Uterus (tissue), 4 donors: Measurements from ENCODE around the gene BRSK2. TPM values are rescaled to one million over a fixed set of nuclear protein-coding genes. Genes with fewer than 3 reads are reported as not detected.
A peak's percentile ranks its signal among the peaks of the same experiment; 100 is the strongest.

ENCODE experiments used
- DNase-seq, 2 donors: peaks; one replicate each; pipeline ENCODE4 v3.0.0-alpha.2; 2019 to 2020
- H3K27ac ChIP-seq, 2 donors: fragments of 200-600 bp; sonication (generic); 1 replicate in 1 of 2; 2 replicates in 1 of 2; pipeline ENCODE4 v1.5.1; 2016 to 2018
- H3K27me3 ChIP-seq, 2 donors: fragments of 200-600 bp; sonication (generic); one replicate each; pipeline ENCODE4 v1.5.1; 2018 to 2019; ENCODE audit warnings: control low read depth in 1 of 2
- H3K36me3 ChIP-seq, 2 donors: fragments of 200-600 bp; sonication (generic); one replicate each; pipeline ENCODE4 v1.5.1; 2019; ENCODE audit warnings: control low read depth in 1 of 2
- H3K4me1 ChIP-seq, 2 donors: fragments of 200-600 bp; sonication (generic); one replicate each; pipeline ENCODE4 v1.5.1; 2018 to 2019; ENCODE audit warnings: control low read depth in 1 of 2
- H3K4me3 ChIP-seq, 2 donors: fragments of 200-600 bp; sonication (generic); 1 replicate in 1 of 2; 2 replicates in 1 of 2; pipeline ENCODE4 v1.5.1; 2018 to 2019; ENCODE audit warnings: mild to moderate bottlenecking in 1 of 2
- H3K9me3 ChIP-seq, 2 donors: fragments of 200-600 bp; sonication (generic); one replicate each; pipeline ENCODE4 v1.5.1; 2019; ENCODE audit warnings: control low read depth in 1 of 2
- POLR2A ChIP-seq, 2 donors: fragments of 450-650 bp; IDR thresholded peaks; one replicate each; pipeline ENCODE4 v1.6.1; 2016; ENCODE audit warnings: antibody characterized with exemption in 2 of 2, mild to moderate bottlenecking in 1 of 2, moderate library complexity in 1 of 2
- intact Hi-C: fragments of 100-400 bp; cut with DNase I; formaldehyde crosslinking; loops from one replicate; pipeline ENCODE4 v1.15.1; 2023; ENCODE audit warnings: low total_unique reads
- total RNA-seq, 4 donors: library from RNA; depleted of rRNA in 3 of 4; stranded (reverse); fragments of >200 nt in 3 of 4; gene quantifications; one replicate each; pipeline versions ENCODE4 v1.1.0 to v1.2.4, GENCODE V29; 2014 to 2023
- TF ChIP-seq, protein P1 (sequence below), 4 experiments: fragments of 200-600 bp in 2 of 4; fragments of 450-650 bp in 2 of 4; sonication (generic) in 2 of 4; IDR thresholded peaks; one replicate each; pipeline ENCODE4 v1.5.1; 2016 to 2019; ENCODE audit warnings: antibody characterized with exemption in 4 of 4, mild to moderate bottlenecking in 2 of 4, moderate library complexity in 1 of 4
- donor health status: DM: yes; HTN: yes; CAD: no.

The BRSK2 gene
- total RNA-seq, 4 donors from 2014 or later, result 1.5 to 2.2 TPM; not detected in 2

DNA sequence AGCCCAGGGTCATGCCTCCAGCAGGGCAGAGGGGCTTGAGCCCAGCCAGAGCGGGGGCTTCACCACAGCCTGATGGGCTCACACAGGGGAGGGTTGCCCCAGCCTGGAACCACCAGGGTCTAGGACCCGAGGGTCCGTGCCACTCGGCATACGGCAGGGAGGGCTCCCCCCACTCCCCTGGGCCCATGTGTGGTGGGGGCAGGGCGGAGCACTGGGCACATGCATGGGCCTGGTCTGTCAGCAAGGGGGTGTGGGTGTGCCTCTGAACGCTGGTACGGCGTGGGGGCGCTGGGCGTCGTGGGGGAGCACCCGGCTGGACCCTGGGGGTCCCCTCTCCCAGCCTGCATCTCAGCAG is 67.6 kb downstream of the BRSK2 start:
- TF ChIP-seq POLR2A (IDR thresholded peaks at IDR 0.05), result no peak
- TF ChIP-seq, protein P1, sequence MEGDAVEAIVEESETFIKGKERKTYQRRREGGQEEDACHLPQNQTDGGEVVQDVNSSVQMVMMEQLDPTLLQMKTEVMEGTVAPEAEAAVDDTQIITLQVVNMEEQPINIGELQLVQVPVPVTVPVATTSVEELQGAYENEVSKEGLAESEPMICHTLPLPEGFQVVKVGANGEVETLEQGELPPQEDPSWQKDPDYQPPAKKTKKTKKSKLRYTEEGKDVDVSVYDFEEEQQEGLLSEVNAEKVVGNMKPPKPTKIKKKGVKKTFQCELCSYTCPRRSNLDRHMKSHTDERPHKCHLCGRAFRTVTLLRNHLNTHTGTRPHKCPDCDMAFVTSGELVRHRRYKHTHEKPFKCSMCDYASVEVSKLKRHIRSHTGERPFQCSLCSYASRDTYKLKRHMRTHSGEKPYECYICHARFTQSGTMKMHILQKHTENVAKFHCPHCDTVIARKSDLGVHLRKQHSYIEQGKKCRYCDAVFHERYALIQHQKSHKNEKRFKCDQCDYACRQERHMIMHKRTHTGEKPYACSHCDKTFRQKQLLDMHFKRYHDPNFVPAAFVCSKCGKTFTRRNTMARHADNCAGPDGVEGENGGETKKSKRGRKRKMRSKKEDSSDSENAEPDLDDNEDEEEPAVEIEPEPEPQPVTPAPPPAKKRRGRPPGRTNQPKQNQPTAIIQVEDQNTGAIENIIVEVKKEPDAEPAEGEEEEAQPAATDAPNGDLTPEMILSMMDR (IDR thresholded peaks at IDR 0.05), result no peak
- H3K27me3 ChIP-seq, result no peaks in the 10 kb centered on the region
- no peak for DNase-seq
- no peak overlapping the region for H3K27ac ChIP-seq
- peaks cover 0 to 18% of the 10 kb centered on the region in 2 donors for H3K4me1 ChIP-seq
- H3K36me3 ChIP-seq, result no peaks in the 10 kb centered on the region
- no peaks in the 10 kb centered on the region for H3K9me3 ChIP-seq
- H3K4me3 ChIP-seq, result no peak overlapping the region
- intact Hi-C loops, result loop anchor here (2.0 kb wide), 1 partner anchor 57 kb away; no protein-coding TSS in a partner anchor

DNA sequence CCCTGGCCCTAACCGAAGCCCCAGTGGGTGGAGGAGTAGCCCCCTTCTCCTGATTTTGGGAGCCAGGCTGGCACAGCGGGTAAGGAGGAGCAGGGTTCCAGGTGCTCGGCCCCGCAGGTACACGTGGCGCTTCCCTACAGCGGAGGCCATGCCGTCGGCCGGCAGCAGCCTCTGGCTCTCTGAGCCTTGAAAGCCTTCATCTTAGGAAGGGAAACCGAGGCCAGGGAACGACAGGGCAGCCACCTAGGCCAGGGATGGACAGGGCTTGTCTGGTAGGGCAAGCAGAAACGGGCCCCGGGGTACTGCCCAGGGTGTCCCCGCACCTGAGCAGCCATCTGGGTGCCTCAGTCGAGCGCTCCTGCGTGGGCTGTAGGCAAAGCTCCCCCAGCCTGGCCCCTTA is 68.1 kb downstream of the BRSK2 start:
- peaks cover 0 to 18% of the 10 kb centered on the region in 2 donors for H3K4me1 ChIP-seq
- peak overlapping the region in 1 of 2 donors; percentile 96 for H3K27ac ChIP-seq
- intact Hi-C loops, result loop anchor here (2.0 kb wide), 1 partner anchor 57 kb away; no protein-coding TSS in a partner anchor
- H3K27me3 ChIP-seq, result no peaks in the 10 kb centered on the region
- no peaks in the 10 kb centered on the region for H3K9me3 ChIP-seq
- no peak for DNase-seq
- no peak overlapping the region for H3K4me3 ChIP-seq
- TF ChIP-seq POLR2A (IDR thresholded peaks at IDR 0.05), result no peak
- TF ChIP-seq, protein P1 (IDR thresholded peaks at IDR 0.05), result no peak
- H3K36me3 ChIP-seq, result no peaks in the 10 kb centered on the region

DNA sequence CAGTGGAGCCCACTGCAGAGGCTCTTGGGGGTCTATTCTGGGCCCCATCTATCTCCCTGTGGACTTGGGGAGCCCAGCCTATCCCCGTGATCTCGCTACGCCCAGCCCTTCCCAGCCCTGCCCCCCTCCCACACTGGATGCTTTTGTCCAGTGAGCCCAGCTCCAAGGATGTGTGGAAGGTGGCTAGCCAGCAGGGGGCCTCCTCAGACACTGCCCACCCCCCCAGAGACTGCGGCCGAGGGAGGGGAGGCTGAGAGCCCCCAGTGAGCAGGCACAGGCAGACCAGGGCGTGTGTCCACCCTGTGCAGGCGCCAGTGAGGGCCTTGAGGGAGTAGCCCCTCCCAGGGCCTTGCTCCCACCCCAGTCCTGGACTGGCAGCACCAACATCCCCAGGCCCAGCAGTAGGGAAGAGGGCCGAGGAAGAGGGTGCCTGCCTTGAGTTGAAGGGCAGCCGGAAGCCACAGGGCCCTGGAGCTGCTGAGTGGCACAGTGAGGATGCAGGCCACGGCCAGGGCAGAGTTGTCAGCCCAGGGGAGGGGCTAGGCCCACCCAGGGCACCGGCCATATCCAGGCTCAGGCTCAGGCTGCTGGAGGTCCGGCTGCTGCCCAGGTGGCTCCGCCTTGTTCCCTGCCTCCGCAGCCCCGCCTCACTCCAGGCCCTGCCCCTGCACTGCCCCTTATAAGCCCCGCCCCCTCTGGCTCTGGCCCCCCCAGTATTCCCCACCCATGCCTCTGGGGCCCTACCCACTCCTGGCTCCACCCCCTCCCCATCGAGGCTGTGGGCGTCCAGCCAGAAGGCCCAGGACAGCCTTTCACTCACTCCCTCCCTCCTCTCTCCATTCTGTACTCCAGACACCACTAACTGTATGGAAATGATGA is 68.8 kb downstream of the BRSK2 start:
- intact Hi-C loops, result no loop called here
- Histone ChIP-seq H3K4me3 (peak overlapping the region in 1 of 2 donors; percentile 25), H3K27me3 (no peaks in the 10 kb centered on the region), H3K36me3 (no peaks in the 10 kb centered on the region), H3K9me3 (no peaks in the 10 kb centered on the region), H3K27ac (peak overlapping the region; percentile 89 to 96), H3K4me1 (peaks cover 0 to 18% of the 10 kb centered on the region in 2 donors)
- peak; percentile 84 to 91 for DNase-seq
- TF ChIP-seq POLR2A (IDR thresholded peaks at IDR 0.05), result no peak
- TF ChIP-seq, protein P1 (IDR thresholded peaks at IDR 0.05), result peak in 3 of 4 experiments; percentile 30 to 49 (median 39)

DNA sequence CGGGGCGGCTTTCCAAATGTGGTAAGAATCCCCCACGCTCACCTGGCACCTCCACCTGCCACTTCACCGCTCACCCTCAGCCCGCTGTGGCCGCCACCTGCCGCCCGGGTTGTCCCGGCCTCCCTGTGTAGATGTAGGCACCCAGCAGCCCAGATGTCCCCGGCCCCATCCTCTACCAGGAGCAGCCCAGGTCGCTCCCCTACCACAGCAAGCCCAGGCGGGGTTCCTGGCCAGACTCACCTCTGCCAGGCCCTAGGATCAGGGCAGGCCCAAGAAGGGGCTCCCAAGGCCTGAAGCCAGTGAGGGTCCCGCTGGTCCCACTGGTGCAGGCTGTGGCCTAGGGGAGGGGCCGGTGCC is 69.5 kb downstream of the BRSK2 start:
- no peaks in the 10 kb centered on the region for H3K36me3 ChIP-seq
- DNase-seq, result no peak
- H3K27ac ChIP-seq, result peak overlapping the region; percentile 89 to 96
- no peaks in the 10 kb centered on the region for H3K9me3 ChIP-seq
- peaks cover 0 to 18% of the 10 kb centered on the region in 2 donors for H3K4me1 ChIP-seq
- peak overlapping the region; percentile 25 to 47 for H3K4me3 ChIP-seq
- no peaks in the 10 kb centered on the region for H3K27me3 ChIP-seq
- intact Hi-C loops, result no loop called here
- TF ChIP-seq, protein P1 (IDR thresholded peaks at IDR 0.05), result no peak
- no peak for TF ChIP-seq POLR2A (IDR thresholded peaks at IDR 0.05)

DNA sequence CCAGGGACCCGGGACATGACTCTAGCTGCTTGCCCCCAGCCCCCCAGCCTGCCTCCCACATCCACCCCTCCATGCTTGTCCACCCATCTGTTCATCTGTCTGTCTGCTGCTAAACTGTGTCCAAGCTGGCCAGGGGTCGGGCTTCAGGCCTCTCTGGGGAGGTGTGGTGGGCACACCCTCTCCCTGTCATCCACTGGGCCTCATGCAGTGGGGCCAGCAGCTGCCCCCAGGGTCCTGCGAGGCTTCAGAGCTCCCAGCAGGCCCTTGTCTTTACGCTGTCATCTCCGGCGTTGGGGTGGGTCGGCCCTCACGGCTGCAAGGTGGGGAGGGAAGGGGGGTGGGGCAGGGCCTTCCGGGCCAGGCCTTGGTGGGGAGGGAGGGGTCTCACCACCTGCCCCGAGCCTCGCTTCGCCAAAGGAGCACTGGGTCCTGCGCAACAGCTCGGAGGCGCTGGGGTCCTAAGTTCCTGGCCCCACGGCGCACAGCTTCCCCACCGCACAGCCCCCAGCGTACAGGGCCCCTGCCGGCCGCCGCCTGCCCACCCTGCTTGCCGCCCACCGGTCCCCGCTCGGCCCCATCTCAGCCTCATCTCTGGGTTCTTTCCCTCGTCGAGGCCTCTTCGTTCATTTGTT is 70.1 kb downstream of the BRSK2 start:
- Histone ChIP-seq H3K4me3 (peak overlapping the region; percentile 25 to 47), H3K27ac (peak overlapping the region; percentile 89 to 96), H3K36me3 (no peaks in the 10 kb centered on the region), H3K27me3 (no peaks in the 10 kb centered on the region), H3K9me3 (no peaks in the 10 kb centered on the region), H3K4me1 (peaks cover 0 to 18% of the 10 kb centered on the region in 2 donors)
- intact Hi-C loops, result no loop called here
- DNase-seq, result peak in 1 of 2 donors; percentile 41
- no peak for TF ChIP-seq POLR2A (IDR thresholded peaks at IDR 0.05)
- TF ChIP-seq, protein P1 (IDR thresholded peaks at IDR 0.05), result no peak
